Measurements from ENCODE around the gene ZC3H14.

DNA sequence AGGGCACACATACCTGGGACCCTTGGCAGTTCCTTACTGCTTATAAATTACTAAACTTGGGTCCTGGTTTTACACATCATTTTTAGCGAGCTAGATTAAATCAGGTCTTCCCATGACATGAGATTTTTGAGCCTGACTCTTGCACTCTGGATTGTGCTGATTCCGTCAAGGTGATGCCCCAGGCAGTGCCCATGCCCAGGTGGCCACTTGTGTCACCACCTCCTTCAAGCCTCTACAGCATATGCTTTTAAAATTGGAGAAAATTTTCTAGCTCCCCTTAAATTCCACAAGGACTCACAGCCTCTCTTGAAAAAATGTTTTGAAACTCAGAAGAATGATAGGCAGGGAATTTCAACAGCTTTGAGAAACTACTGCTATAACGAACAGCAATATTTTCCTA lies 17.6 kb upstream of the ZC3H14 start:
- TF ChIP-seq, protein P1, sequence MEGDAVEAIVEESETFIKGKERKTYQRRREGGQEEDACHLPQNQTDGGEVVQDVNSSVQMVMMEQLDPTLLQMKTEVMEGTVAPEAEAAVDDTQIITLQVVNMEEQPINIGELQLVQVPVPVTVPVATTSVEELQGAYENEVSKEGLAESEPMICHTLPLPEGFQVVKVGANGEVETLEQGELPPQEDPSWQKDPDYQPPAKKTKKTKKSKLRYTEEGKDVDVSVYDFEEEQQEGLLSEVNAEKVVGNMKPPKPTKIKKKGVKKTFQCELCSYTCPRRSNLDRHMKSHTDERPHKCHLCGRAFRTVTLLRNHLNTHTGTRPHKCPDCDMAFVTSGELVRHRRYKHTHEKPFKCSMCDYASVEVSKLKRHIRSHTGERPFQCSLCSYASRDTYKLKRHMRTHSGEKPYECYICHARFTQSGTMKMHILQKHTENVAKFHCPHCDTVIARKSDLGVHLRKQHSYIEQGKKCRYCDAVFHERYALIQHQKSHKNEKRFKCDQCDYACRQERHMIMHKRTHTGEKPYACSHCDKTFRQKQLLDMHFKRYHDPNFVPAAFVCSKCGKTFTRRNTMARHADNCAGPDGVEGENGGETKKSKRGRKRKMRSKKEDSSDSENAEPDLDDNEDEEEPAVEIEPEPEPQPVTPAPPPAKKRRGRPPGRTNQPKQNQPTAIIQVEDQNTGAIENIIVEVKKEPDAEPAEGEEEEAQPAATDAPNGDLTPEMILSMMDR (IDR thresholded peaks at IDR 0.05; ENCODE audit: poor library complexity): no peak
- no peak for TF ChIP-seq EZH2 (IDR thresholded peaks at IDR 0.05; ENCODE audit: borderline replicate concordance)
